Kidney epithelial cell (primary cell): ENCODE data around the gene NOSIP. TPM values are rescaled to one million over a fixed set of nuclear protein-coding genes. Genes with fewer than 3 reads are reported as not detected.
"Not testable (repeated sequence)": the region's sequence is repeated elsewhere in the genome, so short reads cannot be mapped to it uniquely, and the experiment has no call there.

Experiments
- DNase-seq: peaks from one replicate; pipeline ENCODE4 v3.0.0-alpha.2; 2010; ENCODE audit warnings: low read depth
- H3K27me3 ChIP-seq: 2 replicates; pipeline ENCODE4 v1.6.0; 2011; ENCODE audit warnings: low read length; ENCODE audit not compliant: control insufficient read depth, insufficient read depth
- H3K36me3 ChIP-seq: 2 replicates; pipeline ENCODE4 v1.5.1; 2011; ENCODE audit warnings: low read length; ENCODE audit not compliant: control insufficient read depth, insufficient read depth
- H3K4me3 ChIP-seq: 2 replicates; pipeline ENCODE4 v1.5.1; 2011; ENCODE audit warnings: low read depth, mild to moderate bottlenecking, control low read depth, low read length
- CTCF ChIP-seq: IDR thresholded peaks from 2 replicates; pipeline ENCODE4 v1.5.1; 2011; ENCODE audit warnings: mild to moderate bottlenecking, moderate library complexity, low read length, control low read depth, inconsistent platforms; ENCODE audit not compliant: insufficient read depth, poor library complexity, severe bottlenecking
- total RNA-seq: library from RNA; depleted of rRNA; stranded (reverse); fragments of >200 nt; gene quantifications from 2 replicates; pipeline ENCODE4 v1.2.3, GENCODE V29; 2015

NOSIP gene
- 89.4 and 91.4 TPM in 2 replicates for total RNA-seq

GRCh38 chr19:49580264-49581006, at the start of gene NOSIP:
Gene NOSIP, minus strand, starts transcription at chr19:49580556. Its CDS starts 19,865 bp downstream, at chr19:49560691.
- no peaks in the 10 kb centered on the region for H3K36me3 ChIP-seq
- DNase-seq, result peak; percentile 85
- TF ChIP-seq CTCF, result no peak
- peak within 1 kb of the TSS; percentile 93 for H3K4me3 ChIP-seq
- H3K27me3 ChIP-seq, result no peaks in the 10 kb centered on the region

GRCh38 chr19:49629659-49630058, 49.3 kb upstream of the NOSIP start:
- Histone ChIP-seq H3K4me3 (no peak overlapping the region), H3K36me3 (no peaks in the 10 kb centered on the region), H3K27me3 (no peaks in the 10 kb centered on the region)
- no peak for TF ChIP-seq CTCF
- DNase-seq, result no peak

GRCh38 chr19:49626226-49626625, 45.9 kb upstream of the NOSIP start:
- DNase-seq, result no peak
- Histone ChIP-seq H3K4me3 (no peak overlapping the region), H3K27me3 (no peaks in the 10 kb centered on the region), H3K36me3 (no peaks in the 10 kb centered on the region)
- TF ChIP-seq CTCF, result no peak

GRCh38 chr19:49624967-49625910, 44.9 kb upstream of the NOSIP start:
- TF ChIP-seq CTCF, result no peak
- no peak overlapping the region for H3K4me3 ChIP-seq
- DNase-seq, result no peak
- H3K27me3 ChIP-seq, result no peaks in the 10 kb centered on the region
- no peaks in the 10 kb centered on the region for H3K36me3 ChIP-seq

- not testable (repeated sequence) for H3K36me3 ChIP-seq, H3K27me3 ChIP-seq, DNase-seq, H3K4me3 ChIP-seq
Measured at GRCh38 chr19:49617860-49618259, 37.5 kb upstream of the NOSIP start.

- H3K4me3 ChIP-seq, result no peak overlapping the region
- H3K36me3 ChIP-seq, result peaks cover 3% of the 10 kb centered on the region
- DNase-seq, result no peak
- no peaks in the 10 kb centered on the region for H3K27me3 ChIP-seq
- no peak for TF ChIP-seq CTCF
Measured at GRCh38 chr19:49616945-49617344, 36.6 kb upstream of the NOSIP start.
